ENCODE measurements around the gene COX7B2. TPM values are rescaled to one million over a fixed set of nuclear protein-coding genes. Genes with fewer than 3 reads are reported as not detected.

The COX7B2 gene
- total and polyA plus RNA-seq, 2 of the 13 experiments (the other 11 are each of a cell fraction or from before 2014, with no cell fraction given): not detected

- Histone ChIP-seq H3K27me3 (ENCODE audit: control insufficient read depth in 1 of 2, insufficient read depth in 2 of 2, low read length in 2 of 2) (no peaks in the 10 kb centered on the region), H3K9me3 (ENCODE audit: low read length) (no peaks in the 10 kb centered on the region), H3K4me1 (ENCODE audit: insufficient read depth, low read length) (0 out of 2 replicates have a peak, but pooled peaks cover 9% of the 10 kb centered on the region), H2AFZ (ENCODE audit: low read length) (no peak overlapping the region), H3K79me2 (ENCODE audit: insufficient read depth, low read length) (no peaks in the 10 kb centered on the region), H3K27ac (ENCODE audit: extremely low read length, insufficient read depth, low read length) (no peak overlapping the region), H4K20me1 (ENCODE audit: insufficient read depth, low read length) (no peaks in the 10 kb centered on the region), H3K36me3 (replicated peaks in 1 of 2; ENCODE audit: control insufficient read depth in 1 of 2, insufficient read depth in 2 of 2, low read length in 2 of 2) (no peaks in the 10 kb centered on the region), H3K9ac (ENCODE audit: insufficient read depth, low read depth, low read length) (no peak overlapping the region), H3K4me2 (ENCODE audit: low read depth, low read length) (no peak overlapping the region), H3K4me3 (replicated peaks in 1 of 3; ENCODE audit: insufficient read depth in 1 of 3, low read depth in 2 of 3, low read length in 3 of 3) (no peak overlapping the region)
- no peak for DNase-seq (ENCODE audit: low spot score)
- BruUV-seq (replicated peaks): no TSS peak
- ChIA-PET POLR2A (no interaction called here), CTCF (ENCODE audit: low intra/inter-chr PET ratio, low total read pairs) (no interaction called here)
- WGBS (ENCODE audit: low lambda C conversion rate): 0% methylated on average over 1 of the region's 1 CpG
- no peak for ATAC-seq
- intact Hi-C loops (cut with micrococcal nuclease; ENCODE audit: unreplicated experiment) (loop anchor here (1.0 kb wide), 1 partner anchor 95 kb away; no protein-coding TSS in a partner anchor), in situ Hi-C loops (cut with HindIII; ENCODE audit: extremely low pct_ligation_motif_present, low pct_unique_long_range_greater_than_20kb) (loop anchor here (10.0 kb wide), 1 partner anchor 97 kb away; the partner anchor contains the start of gene GABRB1)
- FAIRE-seq: no peak
- TF ChIP-seq GMEB1 (CRISPR knock-in tag; IDR thresholded peaks at IDR 0.05; ENCODE audit: borderline replicate concordance) (no peak), SRF (IDR thresholded peaks at IDR 0.05; ENCODE audit: low read depth, low read length) (peak; percentile 73)
These were observed 28.4 kb upstream of the COX7B2 start for GRCh38 chr4:46937493-46937892.

GRCh38 chr4:46934726-46935125 lies 25.7 kb upstream of the COX7B2 start:
- TF ChIP-seq DPF2 (CRISPR knock-in tag; IDR thresholded peaks at IDR 0.05; ENCODE audit: borderline replicate concordance, low read depth): no peak
- no peak for TF ChIP-seq SKI (IDR thresholded peaks at IDR 0.05; ENCODE audit: partially characterized antibody)
- no peak for TF ChIP-seq TRIM24 (CRISPR knock-in tag; IDR thresholded peaks at IDR 0.05)
- no peak for TF ChIP-seq ZNF563 (CRISPR knock-in tag; IDR thresholded peaks at IDR 0.05)
- TF ChIP-seq TCF7 (IDR thresholded peaks at IDR 0.05; ENCODE audit: low read depth): peak; percentile 35; the same call in 1 of the 2 replicates
- TF ChIP-seq ATF2 (CRISPR knock-in tag; IDR thresholded peaks at IDR 0.05): no peak
- in situ Hi-C loops (cut with HindIII; ENCODE audit: extremely low pct_ligation_motif_present, low pct_unique_long_range_greater_than_20kb) (loop anchor here (10.0 kb wide), 1 partner anchor 100 kb away; the partner anchor contains the start of gene GABRB1), intact Hi-C loops (cut with micrococcal nuclease; ENCODE audit: unreplicated experiment) (loop anchor here (5.0 kb wide), 1 partner anchor 448 kb away; no protein-coding TSS in a partner anchor)
- Histone ChIP-seq H3K9ac (ENCODE audit: insufficient read depth, low read depth, low read length) (no peak overlapping the region), H3K27me3 (ENCODE audit: control insufficient read depth in 1 of 2, insufficient read depth in 2 of 2, low read length in 2 of 2) (no peaks in the 10 kb centered on the region), H3K9me3 (ENCODE audit: low read length) (no peaks in the 10 kb centered on the region), H3K4me3 (replicated peaks in 1 of 3; ENCODE audit: insufficient read depth in 1 of 3, low read depth in 2 of 3, low read length in 3 of 3) (no peak overlapping the region), H3K79me2 (ENCODE audit: insufficient read depth, low read length) (no peaks in the 10 kb centered on the region), H4K20me1 (ENCODE audit: insufficient read depth, low read length) (no peaks in the 10 kb centered on the region), H2AFZ (ENCODE audit: low read length) (no peak overlapping the region), H3K4me2 (ENCODE audit: low read depth, low read length) (no peak overlapping the region), H3K4me1 (ENCODE audit: insufficient read depth, low read length) (0 out of 2 replicates have a peak, but pooled peaks cover 9% of the 10 kb centered on the region), H3K27ac (ENCODE audit: extremely low read length, insufficient read depth, low read length) (no peak overlapping the region), H3K36me3 (replicated peaks in 1 of 2; ENCODE audit: control insufficient read depth in 1 of 2, insufficient read depth in 2 of 2, low read length in 2 of 2) (no peaks in the 10 kb centered on the region)
- DNase-seq (ENCODE audit: low spot score): peak; percentile 21
- BruUV-seq (replicated peaks): no TSS peak
- ATAC-seq: peak; percentile 48; the same call in 2 of the 3 replicates
- 13% methylated on average over 2 of the region's 2 CpGs for WGBS (ENCODE audit: low lambda C conversion rate)
- ChIA-PET POLR2A (no interaction called here), CTCF (ENCODE audit: low intra/inter-chr PET ratio, low total read pairs) (no interaction called here)
- no peak for FAIRE-seq

Measured in HepG2 (cell line).